MCF 10A (cell line): Measurements from ENCODE around the gene GNG4. TPM values are rescaled to one million over a fixed set of nuclear protein-coding genes. Genes with fewer than 3 reads are reported as not detected.

Experiments used
- Bru-seq: library from RNA; stranded (reverse); fragments of 400-500 nt; gene quantifications from one replicate; lab custom pipeline; 2021; lab: Mats Ljungman, UMichigan
- BruChase-seq, 2 experiments: library from RNA; stranded (reverse); fragments of 400-500 nt; gene quantifications; one replicate each; lab custom pipeline; 2021; lab: Mats Ljungman, UMichigan
- BruUV-seq: library from RNA; stranded (reverse); fragments of 400-500 nt; replicated peaks from 2 replicates; lab custom pipeline; 2021; lab: Mats Ljungman, UMichigan
- CTCF ChIA-PET: fragments of 300-600 bp; sonication (Branson Sonifier 250); formaldehyde crosslinking; extraction: SDS; loops from one replicate; lab custom pipeline; 2021; ENCODE audit warnings: antibody characterized with exemption, inconsistent platforms; lab: Yijun Ruan, JAX
- POLR2A ChIA-PET: fragments of 300-600, 350-650 bp; sonication (Branson Sonifier 250); formaldehyde crosslinking; extraction: SDS; loops from one replicate; lab custom pipeline; 2020; ENCODE audit warnings: antibody characterized with exemption, inconsistent platforms; lab: Yijun Ruan, JAX
- DNase-seq: peaks from one replicate; pipeline ENCODE4 v3.0.0-alpha.2; 2018; ENCODE audit not compliant: unreplicated experiment
- H3K27ac Mint-ChIP-seq: one replicate; pipeline ENCODE4 v1.8.0; 2022; ENCODE audit warnings: mild to moderate bottlenecking, low read depth, mixed read lengths; ENCODE audit not compliant: unreplicated experiment
- H3K27me3 Mint-ChIP-seq: one replicate; pipeline ENCODE4 v1.8.0; 2022; ENCODE audit warnings: mixed read lengths; ENCODE audit not compliant: insufficient read depth, unreplicated experiment
- H3K36me3 Mint-ChIP-seq: one replicate; pipeline ENCODE4 v1.8.0; 2022; ENCODE audit warnings: mild to moderate bottlenecking, moderate library complexity, mixed read lengths; ENCODE audit not compliant: insufficient read depth, unreplicated experiment
- H3K4me1 Mint-ChIP-seq: one replicate; pipeline ENCODE4 v1.8.0; 2022; ENCODE audit warnings: mixed read lengths; ENCODE audit not compliant: insufficient read depth, unreplicated experiment
- H3K4me3 Mint-ChIP-seq: one replicate; pipeline ENCODE4 v1.8.0; 2022; ENCODE audit warnings: mild to moderate bottlenecking, moderate library complexity, mixed read lengths; ENCODE audit not compliant: unreplicated experiment
- H3K9me3 Mint-ChIP-seq: one replicate; pipeline ENCODE4 v1.8.0; 2022; ENCODE audit warnings: mixed read lengths; ENCODE audit not compliant: unreplicated experiment
- intact Hi-C: fragments of 100-400 bp; cut with micrococcal nuclease; formaldehyde crosslinking; loops from 2 replicates; pipeline ENCODE4 v1.14.1; 2022
- long read RNA-seq: library from polyadenylated mRNA; stranded (forward); transcript quantifications from one replicate; pipeline ENCODE4 v2.0.0, GENCODE V29; 2022
- total RNA-seq: library from RNA; stranded (reverse); gene quantifications from 2 replicates; pipeline ENCODE4 v1.2.3, GENCODE V29; 2022
- TF ChIP-seq, protein P1 (sequence below): fragments of 200-600 bp; IDR thresholded peaks from one replicate; pipeline ENCODE4 v1.8.0; 2022; ENCODE audit warnings: antibody characterized with exemption, mild to moderate bottlenecking; ENCODE audit not compliant: unreplicated experiment

GNG4 gene
- total RNA-seq: 3.0 and 3.3 TPM in 2 replicates
- Bru-seq, nascent RNA: percentile 32 among the genes with signal in this experiment
- BruChase-seq, experiment 1, labeled RNA remaining after a 6-hour chase: percentile 28 among the genes with signal in this experiment
- percentile 29 among the genes with signal in this experiment for BruChase-seq, experiment 2, labeled RNA remaining after a 2-hour chase
- long read RNA-seq, full-length matches to known transcripts: 12 of 15 reads
- long read RNA-seq, partial matches to known transcripts: 0 of 15 reads
- long read RNA-seq, other reads (novel, unspliced or antisense): 3 of 15 reads

DNA sequence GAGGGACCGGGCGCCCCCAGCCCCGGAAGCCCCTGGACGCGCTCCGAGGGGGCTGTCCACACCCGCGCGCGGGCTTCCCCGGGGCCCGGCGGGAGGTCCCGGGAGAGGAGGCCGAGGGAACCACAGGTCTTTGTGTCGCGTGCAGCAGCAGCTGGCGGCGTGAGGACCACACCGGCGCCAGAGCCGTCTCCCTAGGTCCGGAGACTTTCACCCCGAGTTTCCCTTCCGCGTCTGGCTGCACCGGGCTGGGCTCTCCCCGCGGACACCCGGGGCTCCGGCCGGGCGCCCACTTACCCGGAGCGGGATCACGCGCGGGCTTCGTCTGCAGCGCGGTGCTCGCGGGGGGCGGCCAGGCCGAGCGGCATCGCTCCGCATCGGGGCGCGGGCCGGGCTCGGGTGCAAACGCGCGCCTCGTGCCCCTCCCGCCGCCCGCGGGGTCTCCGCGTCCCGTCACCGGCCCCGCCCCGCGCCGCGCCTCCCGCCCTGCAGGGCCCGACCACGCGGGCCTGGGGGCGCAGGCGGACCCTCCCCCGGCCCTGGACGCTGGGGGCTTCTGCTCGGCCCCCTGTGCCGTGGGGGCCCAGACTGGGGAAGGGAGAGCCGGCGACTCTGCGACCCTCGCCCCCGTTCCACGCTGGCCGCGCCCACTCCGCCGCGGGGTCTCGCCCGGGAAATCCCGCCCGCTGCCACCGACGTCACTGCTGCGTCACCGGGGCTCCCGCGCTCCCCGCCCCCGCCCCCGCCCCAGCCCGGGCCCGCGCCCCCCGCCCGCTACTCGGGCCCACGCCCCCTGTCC, at the start of gene GNG4:
GNG4 (minus strand) TSS at position 417 of the 796 bp plus-strand sequence. CDS start 65,946 bp downstream, outside the sequence.
- ChIA-PET POLR2A (interaction anchor here (1.0 kb wide), 1 partner anchor 8 kb away, joined by 5 read pairs; no protein-coding TSS in a partner anchor), CTCF (interaction anchor here (0.5 to 0.6 kb wide), 2 partner anchors 293 to 751 kb away, joined by 3 read pairs; no protein-coding TSS in a partner anchor)
- BruUV-seq: no TSS peak

DNA sequence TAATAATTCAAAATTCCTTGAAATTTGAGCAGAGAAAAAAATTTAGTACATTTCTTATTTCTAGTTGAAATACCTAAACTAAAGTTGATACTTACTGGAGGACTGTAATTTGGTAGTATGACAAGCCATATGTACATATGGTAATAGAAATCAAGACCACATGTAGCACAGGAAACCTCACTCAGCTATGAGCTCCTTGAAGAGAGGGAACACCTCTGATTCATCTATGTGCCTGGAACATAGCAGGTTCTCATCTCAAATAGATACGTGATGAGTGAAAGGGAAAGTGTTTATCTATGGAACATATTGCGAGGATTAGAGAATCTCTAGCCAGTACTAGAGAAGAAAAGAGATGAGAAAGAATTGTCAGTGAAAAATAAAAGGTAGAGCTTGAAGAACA, 47.9 kb upstream of the GNG4 start:
- H3K4me3 Mint-ChIP-seq: no peak overlapping the region
- BruUV-seq: no TSS peak
- ChIA-PET POLR2A (interaction anchor here (0.6 to 1.1 kb wide), 4 partner anchors 37 to 1635 kb away, joined by 3 to 4 read pairs (median 3); no protein-coding TSS in a partner anchor), CTCF (interaction anchor here (0.6 to 1.2 kb wide), 4 partner anchors 13 to 77 kb away, joined by 3 to 7 read pairs (median 4); no protein-coding TSS in a partner anchor)
- no peaks in the 10 kb centered on the region for H3K27me3 Mint-ChIP-seq
- TF ChIP-seq, protein P1, sequence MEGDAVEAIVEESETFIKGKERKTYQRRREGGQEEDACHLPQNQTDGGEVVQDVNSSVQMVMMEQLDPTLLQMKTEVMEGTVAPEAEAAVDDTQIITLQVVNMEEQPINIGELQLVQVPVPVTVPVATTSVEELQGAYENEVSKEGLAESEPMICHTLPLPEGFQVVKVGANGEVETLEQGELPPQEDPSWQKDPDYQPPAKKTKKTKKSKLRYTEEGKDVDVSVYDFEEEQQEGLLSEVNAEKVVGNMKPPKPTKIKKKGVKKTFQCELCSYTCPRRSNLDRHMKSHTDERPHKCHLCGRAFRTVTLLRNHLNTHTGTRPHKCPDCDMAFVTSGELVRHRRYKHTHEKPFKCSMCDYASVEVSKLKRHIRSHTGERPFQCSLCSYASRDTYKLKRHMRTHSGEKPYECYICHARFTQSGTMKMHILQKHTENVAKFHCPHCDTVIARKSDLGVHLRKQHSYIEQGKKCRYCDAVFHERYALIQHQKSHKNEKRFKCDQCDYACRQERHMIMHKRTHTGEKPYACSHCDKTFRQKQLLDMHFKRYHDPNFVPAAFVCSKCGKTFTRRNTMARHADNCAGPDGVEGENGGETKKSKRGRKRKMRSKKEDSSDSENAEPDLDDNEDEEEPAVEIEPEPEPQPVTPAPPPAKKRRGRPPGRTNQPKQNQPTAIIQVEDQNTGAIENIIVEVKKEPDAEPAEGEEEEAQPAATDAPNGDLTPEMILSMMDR: no peak
- H3K4me1 Mint-ChIP-seq: no peaks in the 10 kb centered on the region
- DNase-seq: no peak
- no peak overlapping the region for H3K27ac Mint-ChIP-seq
- peaks cover 73% of the 10 kb centered on the region for H3K36me3 Mint-ChIP-seq
- H3K9me3 Mint-ChIP-seq: no peaks in the 10 kb centered on the region
- intact Hi-C loops: no loop called here

More for the DNA sequence above, at the start of gene GNG4:
- Mint-ChIP-seq H3K36me3 (no peaks in the 10 kb centered on the region), H3K4me3 (peak within 1 kb of the TSS; percentile 61), H3K9me3 (no peaks in the 10 kb centered on the region), H3K27ac (no peak within 1 kb of the TSS), H3K27me3 (no peaks in the 10 kb centered on the region), H3K4me1 (no peaks in the 10 kb centered on the region)
- TF ChIP-seq, protein P1: no peak
- intact Hi-C loops: no loop called here
- DNase-seq: peak; percentile 36

DNA sequence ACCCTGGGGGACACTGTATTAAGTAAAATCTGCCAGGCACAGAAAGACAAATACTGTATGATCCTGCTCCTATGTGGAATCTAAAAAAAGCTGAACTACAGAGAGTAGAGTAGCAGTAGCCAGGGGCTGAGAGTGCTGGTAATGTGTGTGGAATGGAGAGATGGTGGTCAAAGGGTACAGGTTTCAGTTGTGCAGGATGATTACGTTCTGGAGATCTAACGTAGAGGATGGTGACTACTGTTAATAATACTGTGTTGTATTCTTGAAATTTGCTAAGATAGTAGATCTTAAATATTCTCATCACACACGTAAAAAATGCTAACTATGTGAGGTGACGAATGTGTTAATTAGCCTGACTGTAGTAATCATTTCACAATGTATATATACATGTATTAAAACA, 39.8 kb upstream of the GNG4 start:
- intact Hi-C loops: no loop called here
- Mint-ChIP-seq H3K27ac (no peak overlapping the region), H3K36me3 (peaks cover 42% of the 10 kb centered on the region), H3K4me3 (no peak overlapping the region), H3K9me3 (no peaks in the 10 kb centered on the region), H3K4me1 (no peaks in the 10 kb centered on the region), H3K27me3 (no peaks in the 10 kb centered on the region)
- CTCF ChIA-PET: interaction anchor here (0.5 to 1.3 kb wide), 5 partner anchors 13 to 283 kb away, joined by 3 to 5 read pairs (median 4); no protein-coding TSS in a partner anchor
- POLR2A ChIA-PET: no interaction called here
- TF ChIP-seq, protein P1: no peak
- no TSS peak for BruUV-seq
- no peak for DNase-seq

DNA sequence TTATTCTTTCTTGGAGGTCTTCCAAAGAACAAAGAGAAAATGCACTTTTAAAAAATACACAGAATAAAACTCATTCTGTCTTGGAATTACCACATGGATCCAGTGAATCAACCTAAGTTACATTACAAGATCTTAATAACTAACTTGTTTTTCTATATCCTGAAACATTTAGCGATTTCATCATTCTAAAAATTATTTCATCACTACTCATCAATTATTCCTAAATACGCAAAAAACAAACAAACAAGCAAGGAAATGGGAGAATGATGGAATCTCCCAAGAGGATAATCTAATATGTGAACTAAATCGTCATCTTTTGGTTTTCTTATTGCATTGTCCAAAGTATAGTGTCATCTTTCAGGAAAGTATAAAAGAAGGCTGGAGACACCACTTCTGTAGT, 38.5 kb upstream of the GNG4 start:
- TF ChIP-seq, protein P1: no peak
- Mint-ChIP-seq H3K4me1 (no peaks in the 10 kb centered on the region), H3K27ac (no peak overlapping the region), H3K27me3 (no peaks in the 10 kb centered on the region), H3K36me3 (peaks cover 37% of the 10 kb centered on the region), H3K9me3 (no peaks in the 10 kb centered on the region), H3K4me3 (no peak overlapping the region)
- CTCF ChIA-PET: interaction anchor here (0.6 to 0.7 kb wide), 2 partner anchors 16 to 95 kb away, joined by 3 read pairs; no protein-coding TSS in a partner anchor
- DNase-seq: no peak
- POLR2A ChIA-PET: no interaction called here
- intact Hi-C loops: no loop called here
- BruUV-seq: no TSS peak
